ENCODE measurements around the gene TEX14. TPM values are rescaled to one million over a fixed set of nuclear protein-coding genes. Genes with fewer than 3 reads are reported as not detected.
A peak's percentile ranks its signal among the peaks of the same experiment; 100 is the strongest.

The TEX14 gene
- total RNA-seq, 4 donors from 2014 or later = 0.13 to 0.19 TPM; not detected in 2

DNA sequence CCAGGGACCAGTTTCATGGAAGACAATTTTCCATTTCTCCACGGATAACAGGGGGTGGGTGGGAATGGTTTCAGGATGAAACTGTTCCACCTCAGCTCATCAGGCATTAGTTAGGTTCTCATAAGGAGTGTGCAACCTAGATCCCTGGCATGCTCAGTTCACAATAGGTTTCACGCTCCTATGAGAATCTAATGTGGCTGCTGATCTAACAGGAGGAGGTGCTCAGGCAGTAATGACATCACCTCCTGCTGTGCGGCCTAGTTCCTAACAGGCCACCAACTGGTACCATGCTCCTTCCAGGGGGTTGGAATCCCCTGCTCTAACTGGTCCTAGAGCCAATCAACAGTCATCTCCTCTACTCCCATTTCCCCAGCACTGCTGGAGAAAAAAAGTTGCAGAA is 19.9 kb downstream of the TEX14 start:
- no peak overlapping the region for H3K4me3 ChIP-seq
- 81 to 92% methylated on average over 2 to 3 of the region's 3 CpGs for WGBS, 2 donors
- DNase-seq = no peak
- no peaks in the 10 kb centered on the region for H3K4me1 ChIP-seq
- H3K36me3 ChIP-seq = no peaks in the 10 kb centered on the region
- no peaks in the 10 kb centered on the region for H3K9me3 ChIP-seq
- H3K27ac ChIP-seq = no peak overlapping the region
- no peak for TF ChIP-seq POLR2A (IDR thresholded peaks at IDR 0.05)
- TF ChIP-seq, protein P1, sequence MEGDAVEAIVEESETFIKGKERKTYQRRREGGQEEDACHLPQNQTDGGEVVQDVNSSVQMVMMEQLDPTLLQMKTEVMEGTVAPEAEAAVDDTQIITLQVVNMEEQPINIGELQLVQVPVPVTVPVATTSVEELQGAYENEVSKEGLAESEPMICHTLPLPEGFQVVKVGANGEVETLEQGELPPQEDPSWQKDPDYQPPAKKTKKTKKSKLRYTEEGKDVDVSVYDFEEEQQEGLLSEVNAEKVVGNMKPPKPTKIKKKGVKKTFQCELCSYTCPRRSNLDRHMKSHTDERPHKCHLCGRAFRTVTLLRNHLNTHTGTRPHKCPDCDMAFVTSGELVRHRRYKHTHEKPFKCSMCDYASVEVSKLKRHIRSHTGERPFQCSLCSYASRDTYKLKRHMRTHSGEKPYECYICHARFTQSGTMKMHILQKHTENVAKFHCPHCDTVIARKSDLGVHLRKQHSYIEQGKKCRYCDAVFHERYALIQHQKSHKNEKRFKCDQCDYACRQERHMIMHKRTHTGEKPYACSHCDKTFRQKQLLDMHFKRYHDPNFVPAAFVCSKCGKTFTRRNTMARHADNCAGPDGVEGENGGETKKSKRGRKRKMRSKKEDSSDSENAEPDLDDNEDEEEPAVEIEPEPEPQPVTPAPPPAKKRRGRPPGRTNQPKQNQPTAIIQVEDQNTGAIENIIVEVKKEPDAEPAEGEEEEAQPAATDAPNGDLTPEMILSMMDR (IDR thresholded peaks at IDR 0.05) = no peak
- H3K27me3 ChIP-seq = peaks cover 0 to 10% (median 0%) of the 10 kb centered on the region in 4 donors
- intact Hi-C loops (cut with DNase I) = no loop called here

DNA sequence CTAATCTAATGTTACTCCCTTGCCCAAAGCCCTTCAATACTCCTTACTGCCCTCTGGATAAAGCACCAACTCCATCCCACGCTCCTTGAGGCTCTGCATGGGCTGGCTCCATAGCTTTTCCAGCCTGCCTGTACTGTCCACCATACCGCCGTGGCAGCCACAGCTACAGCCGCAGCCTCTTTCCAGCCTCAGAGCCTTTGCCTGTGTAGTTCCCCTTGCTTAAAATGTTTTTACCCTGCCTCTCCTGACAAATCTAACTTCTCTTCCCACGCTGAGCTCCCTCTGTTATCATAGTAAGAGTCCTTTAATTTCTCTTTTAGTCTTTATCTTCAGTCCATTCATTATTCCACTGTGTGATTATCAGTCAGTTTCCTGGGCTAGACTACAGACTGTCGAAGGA is 22.0 kb downstream of the TEX14 start:
- intact Hi-C loops (cut with DNase I) = no loop called here
- no peak for DNase-seq
- no peaks in the 10 kb centered on the region for H3K9me3 ChIP-seq
- H3K4me3 ChIP-seq = no peak overlapping the region
- no peaks in the 10 kb centered on the region for H3K36me3 ChIP-seq
- H3K27ac ChIP-seq = no peak overlapping the region
- peaks cover 0 to 4% (median 0%) of the 10 kb centered on the region in 4 donors for H3K27me3 ChIP-seq
- 69 to 72% methylated on average over 6 of the region's 6 CpGs for WGBS, 2 donors
- H3K4me1 ChIP-seq = no peaks in the 10 kb centered on the region
- no peak for TF ChIP-seq POLR2A (IDR thresholded peaks at IDR 0.05)
- TF ChIP-seq, protein P1 (IDR thresholded peaks at IDR 0.05) = no peak

- no peak overlapping the region for H3K27ac ChIP-seq
- H3K36me3 ChIP-seq = no peaks in the 10 kb centered on the region
- 52 to 57% methylated on average over 2 of the region's 2 CpGs for WGBS, 2 donors
- H3K9me3 ChIP-seq = no peaks in the 10 kb centered on the region
- H3K27me3 ChIP-seq = peaks cover 0 to 4% (median 0%) of the 10 kb centered on the region in 4 donors
- no peak overlapping the region for H3K4me3 ChIP-seq
- intact Hi-C loops (cut with DNase I) = no loop called here
- H3K4me1 ChIP-seq = no peaks in the 10 kb centered on the region
- DNase-seq = no peak
- TF ChIP-seq, protein P1 (IDR thresholded peaks at IDR 0.05) = no peak
- no peak for TF ChIP-seq POLR2A (IDR thresholded peaks at IDR 0.05)
Measured at GRCh38 chr17:58668598-58668935, 23.3 kb downstream of the TEX14 start.

GRCh38 chr17:58667934-58668597 is 23.8 kb downstream of the TEX14 start:
- peaks cover 0 to 4% (median 0%) of the 10 kb centered on the region in 4 donors for H3K27me3 ChIP-seq
- TF ChIP-seq, protein P1 (IDR thresholded peaks at IDR 0.05) = no peak
- TF ChIP-seq POLR2A (IDR thresholded peaks at IDR 0.05) = no peak
- H3K36me3 ChIP-seq = no peaks in the 10 kb centered on the region
- WGBS, 2 donors = 64 to 67% methylated on average over 1 of the region's 1 CpG
- no peaks in the 10 kb centered on the region for H3K4me1 ChIP-seq
- H3K9me3 ChIP-seq = no peaks in the 10 kb centered on the region
- intact Hi-C loops (cut with DNase I) = no loop called here
- no peak overlapping the region for H3K4me3 ChIP-seq
- DNase-seq = no peak
- H3K27ac ChIP-seq = no peak overlapping the region

GRCh38 chr17:58666858-58667267 is 25.0 kb downstream of the TEX14 start:
- H3K4me1 ChIP-seq = no peaks in the 10 kb centered on the region
- WGBS, 2 donors = 44 to 60% methylated on average over 15 to 19 of the region's 19 CpGs
- peaks cover 0 to 4% (median 0%) of the 10 kb centered on the region in 4 donors for H3K27me3 ChIP-seq
- no peaks in the 10 kb centered on the region for H3K36me3 ChIP-seq
- peak; percentile 20 for DNase-seq
- H3K27ac ChIP-seq = peak overlapping the region in 2 of 4 donors; percentile 37 to 42
- TF ChIP-seq, protein P1 (IDR thresholded peaks at IDR 0.05) = no peak
- no peak for TF ChIP-seq POLR2A (IDR thresholded peaks at IDR 0.05)
- intact Hi-C loops (cut with DNase I) = no loop called here
- peak overlapping the region in 3 of 4 donors; percentile 4 to 37 (median 30) for H3K4me3 ChIP-seq
- H3K9me3 ChIP-seq = no peaks in the 10 kb centered on the region
